ENCODE results near the gene PASD1.
"Not testable (repeated sequence)": the region's sequence is repeated elsewhere in the genome, so short reads cannot be mapped to it uniquely, and the experiment has no call there.

Gene PASD1

GRCh38 chrX:151695583-151696340 is 132.3 kb downstream of the PASD1 start:
- FAIRE-seq (no peak), DNase-seq (ENCODE audit: insufficient read length) (no peak)
- TF ChIP-seq POLR2A (IDR thresholded peaks at IDR 0.05; ENCODE audit: low read depth, low read length) (no peak), TAF1 (IDR thresholded peaks at IDR 0.05; ENCODE audit: borderline replicate concordance, low read depth, low read length) (no peak)

- not testable (repeated sequence) for DNase-seq (ENCODE audit: insufficient read length); FAIRE-seq
Measured at GRCh38 chrX:151697082-151697481, 133.6 kb downstream of the PASD1 start.

GRCh38 chrX:151697522-151697921 is 134.0 kb downstream of the PASD1 start:
- DNase-seq (ENCODE audit: insufficient read length) (no peak), FAIRE-seq (no peak)
- TF ChIP-seq POLR2AphosphoS5 (IDR thresholded peaks at IDR 0.05; ENCODE audit: low read depth, low read length) (no peak), POLR2A (IDR thresholded peaks at IDR 0.05; ENCODE audit: low read depth, low read length) (no peak), TAF1 (IDR thresholded peaks at IDR 0.05; ENCODE audit: borderline replicate concordance, low read depth, low read length) (no peak)

GRCh38 chrX:151698485-151698884 is 135.0 kb downstream of the PASD1 start:
- no peak for DNase-seq (ENCODE audit: insufficient read length)
- FAIRE-seq: no peak
- no peak for TF ChIP-seq POLR2A (IDR thresholded peaks at IDR 0.05; ENCODE audit: low read depth, low read length)
- TF ChIP-seq TAF1 (IDR thresholded peaks at IDR 0.05; ENCODE audit: borderline replicate concordance, low read depth, low read length): no peak
- TF ChIP-seq POLR2AphosphoS5 (IDR thresholded peaks at IDR 0.05; ENCODE audit: low read depth, low read length): no peak

- TF ChIP-seq POLR2A (IDR thresholded peaks at IDR 0.05; ENCODE audit: low read depth, low read length) (no peak), POLR2AphosphoS5 (IDR thresholded peaks at IDR 0.05; ENCODE audit: low read depth, low read length) (no peak), TAF1 (IDR thresholded peaks at IDR 0.05; ENCODE audit: borderline replicate concordance, low read depth, low read length) (no peak)
- FAIRE-seq (no peak), DNase-seq (ENCODE audit: insufficient read length) (no peak)
Measured at GRCh38 chrX:151699746-151700145, 136.3 kb downstream of the PASD1 start.

- FAIRE-seq (no peak), DNase-seq (ENCODE audit: insufficient read length) (no peak)
- TF ChIP-seq POLR2AphosphoS5 (IDR thresholded peaks at IDR 0.05; ENCODE audit: low read depth, low read length) (no peak), POLR2A (IDR thresholded peaks at IDR 0.05; ENCODE audit: low read depth, low read length) (no peak), TAF1 (IDR thresholded peaks at IDR 0.05; ENCODE audit: borderline replicate concordance, low read depth, low read length) (no peak)
Measured at GRCh38 chrX:151700581-151700980, 137.1 kb downstream of the PASD1 start.

- DNase-seq (ENCODE audit: insufficient read length) (no peak), FAIRE-seq (no peak)
- no peak for TF ChIP-seq POLR2AphosphoS5 (IDR thresholded peaks at IDR 0.05; ENCODE audit: low read depth, low read length)
- TF ChIP-seq TAF1 (IDR thresholded peaks at IDR 0.05; ENCODE audit: borderline replicate concordance, low read depth, low read length): no peak
- no peak for TF ChIP-seq POLR2A (IDR thresholded peaks at IDR 0.05; ENCODE audit: low read depth, low read length)
Measured at GRCh38 chrX:151701071-151701470, 137.6 kb downstream of the PASD1 start.

GRCh38 chrX:151701531-151701930 is 138.1 kb downstream of the PASD1 start:
- FAIRE-seq: no peak
- DNase-seq (ENCODE audit: insufficient read length): no peak
- TF ChIP-seq POLR2A (IDR thresholded peaks at IDR 0.05; ENCODE audit: low read depth, low read length): no peak
- TF ChIP-seq TAF1 (IDR thresholded peaks at IDR 0.05; ENCODE audit: borderline replicate concordance, low read depth, low read length): no peak
- no peak for TF ChIP-seq POLR2AphosphoS5 (IDR thresholded peaks at IDR 0.05; ENCODE audit: low read depth, low read length)

GRCh38 chrX:151702026-151702714 is 138.7 kb downstream of the PASD1 start:
- DNase-seq (ENCODE audit: insufficient read length) (no peak), FAIRE-seq (no peak)
- no peak for TF ChIP-seq TAF1 (IDR thresholded peaks at IDR 0.05; ENCODE audit: borderline replicate concordance, low read depth, low read length)
- no peak for TF ChIP-seq POLR2AphosphoS5 (IDR thresholded peaks at IDR 0.05; ENCODE audit: low read depth, low read length)
- TF ChIP-seq POLR2A (IDR thresholded peaks at IDR 0.05; ENCODE audit: low read depth, low read length): no peak

GRCh38 chrX:151702741-151703340 is 139.4 kb downstream of the PASD1 start:
- DNase-seq (ENCODE audit: insufficient read length) (no peak), FAIRE-seq (no peak)
- TF ChIP-seq TAF1 (IDR thresholded peaks at IDR 0.05; ENCODE audit: borderline replicate concordance, low read depth, low read length): no peak
- no peak for TF ChIP-seq POLR2AphosphoS5 (IDR thresholded peaks at IDR 0.05; ENCODE audit: low read depth, low read length)
- no peak for TF ChIP-seq POLR2A (IDR thresholded peaks at IDR 0.05; ENCODE audit: low read depth, low read length)

- no peak for TF ChIP-seq POLR2A (IDR thresholded peaks at IDR 0.05; ENCODE audit: low read depth, low read length)
- no peak for TF ChIP-seq POLR2AphosphoS5 (IDR thresholded peaks at IDR 0.05; ENCODE audit: low read depth, low read length)
- no peak for TF ChIP-seq TAF1 (IDR thresholded peaks at IDR 0.05; ENCODE audit: borderline replicate concordance, low read depth, low read length)
- FAIRE-seq: no peak
- DNase-seq (ENCODE audit: insufficient read length): no peak
Measured at GRCh38 chrX:151703487-151703886, 140.0 kb downstream of the PASD1 start.
